Fibroblast of lung (primary cell): ENCODE data around the gene PTPRM. TPM values are rescaled to one million over a fixed set of nuclear protein-coding genes. Genes with fewer than 3 reads are reported as not detected.

ENCODE experiments used
- DNase-seq, 2 donors: peaks; one replicate each; pipeline versions ENCODE4 v3.0.0 to v3.0.0-alpha.2; 2010; ENCODE audit warnings: low read depth in 2 of 2
- H2AFZ ChIP-seq: 2 replicates; pipeline ENCODE4 v1.5.1; 2012; ENCODE audit warnings: low read length, control low read depth, inconsistent platforms
- H3K27ac ChIP-seq: 2 replicates; pipeline ENCODE4 v1.5.1; 2011; ENCODE audit warnings: low read length, control low read depth; ENCODE audit not compliant: insufficient read depth
- H3K27me3 ChIP-seq: 2 replicates; pipeline ENCODE4 v1.5.1; 2011; ENCODE audit warnings: mild to moderate bottlenecking, low read length; ENCODE audit not compliant: control insufficient read depth, insufficient read depth
- H3K36me3 ChIP-seq: 2 replicates; pipeline ENCODE4 v1.5.1; 2011; ENCODE audit warnings: low read length; ENCODE audit not compliant: control insufficient read depth, insufficient read depth
- H3K4me1 ChIP-seq: 2 replicates; pipeline ENCODE4 v1.5.1; 2011; ENCODE audit warnings: low read length; ENCODE audit not compliant: control insufficient read depth, insufficient read depth; ENCODE audit errors: extremely low read depth
- H3K4me2 ChIP-seq: 2 replicates; pipeline ENCODE4 v1.5.1; 2011; ENCODE audit warnings: low read length, control low read depth; ENCODE audit not compliant: insufficient read depth; ENCODE audit errors: extremely low read depth
- H3K4me3 ChIP-seq, 4 experiments: fragments of 200-600 bp in 1 of 4; sonication (generic) in 1 of 4; replicated peaks in 1 of 4; 2 replicates each; pipeline ENCODE4 v1.5.1; 2011 to 2016; ENCODE audit warnings: low read length in 4 of 4, low read depth in 3 of 4, mild to moderate bottlenecking in 3 of 4, control low read depth in 2 of 4, inconsistent platforms in 1 of 4, mixed read lengths in 1 of 4; ENCODE audit not compliant: insufficient read depth in 1 of 4; ENCODE audit errors: control extremely low read depth in 1 of 4
- H3K79me2 ChIP-seq: 2 replicates; pipeline ENCODE4 v1.5.1; 2012; ENCODE audit warnings: mild to moderate bottlenecking, low read length, inconsistent platforms; ENCODE audit not compliant: control insufficient read depth, insufficient read depth
- H3K9ac ChIP-seq: 2 replicates; pipeline ENCODE4 v1.5.1; 2011; ENCODE audit warnings: mild to moderate bottlenecking, low read length, control low read depth; ENCODE audit not compliant: insufficient read depth
- H3K9me3 ChIP-seq: 2 replicates; pipeline ENCODE4 v1.5.1; 2012; ENCODE audit warnings: low read depth, low read length; ENCODE audit not compliant: control insufficient read depth, insufficient read depth
- H4K20me1 ChIP-seq: 2 replicates; pipeline ENCODE4 v1.5.1; 2011; ENCODE audit warnings: low read length; ENCODE audit not compliant: control insufficient read depth, insufficient read depth; ENCODE audit errors: extremely low read depth
- CTCF ChIP-seq, 2 donors: IDR thresholded peaks in 1 of 2; conservative IDR thresholded peaks in 1 of 2; 1 replicate in 1 of 2; 2 replicates in 1 of 2; pipeline ENCODE4 v1.5.1; 2011 to 2012; ENCODE audit warnings: low read length in 2 of 2, control low read depth in 1 of 2, inconsistent platforms in 1 of 2, low read depth in 1 of 2, mild to moderate bottlenecking in 1 of 2
- EZH2 ChIP-seq: IDR thresholded peaks from 2 replicates; pipeline ENCODE4 v1.5.1; 2012; ENCODE audit warnings: low read length, control low read depth, mild to moderate bottlenecking; ENCODE audit errors: missing control alignments
- polyA plus RNA-seq, 2 donors: library from polyadenylated mRNA; depleted of rRNA in 1 of 2; stranded (reverse) in 1 of 2; unstranded in 1 of 2; fragments of >200 nt; gene quantifications; 2 replicates each; pipeline ENCODE4 v1.2.1, GENCODE V29; 2011 to 2012; ENCODE audit warnings: missing spikeins in 1 of 2
- total RNA-seq: library from RNA; depleted of rRNA; stranded (reverse); fragments of >200 nt; gene quantifications from 2 replicates; pipeline ENCODE4 v1.2.1, GENCODE V29; 2014

PTPRM gene
- total and polyA plus RNA-seq, 2 donors (not counting 1 experiment from before 2014, with no cell fraction given), result 86.6 to 87.0 TPM

- H3K9ac ChIP-seq, result no peak overlapping the region
- peaks cover 4% of the 10 kb centered on the region for H3K27me3 ChIP-seq
- H2AFZ ChIP-seq, result no peak overlapping the region
- no peak overlapping the region for H3K4me2 ChIP-seq
- H3K4me3 ChIP-seq, result no peak overlapping the region
- no peaks in the 10 kb centered on the region for H3K9me3 ChIP-seq
- no peaks in the 10 kb centered on the region for H3K4me1 ChIP-seq
- no peak overlapping the region for H3K27ac ChIP-seq
- no peaks in the 10 kb centered on the region for H4K20me1 ChIP-seq
- TF ChIP-seq EZH2, result no peak
- TF ChIP-seq CTCF (conservative IDR thresholded peaks at IDR 0.05 in 1 of 2, IDR thresholded peaks at IDR 0.05 in 1 of 2; ENCODE audit: low read depth in 1 of 2, low read length in 2 of 2), result no peak
- H3K36me3 ChIP-seq, result no peaks in the 10 kb centered on the region
- no peak for DNase-seq
- H3K79me2 ChIP-seq, result no peaks in the 10 kb centered on the region
Measured at GRCh38 chr18:7558769-7559168, 8.3 kb upstream of the PTPRM start.

GRCh38 chr18:7559709-7560319, 7.3 kb upstream of the PTPRM start:
- no peak overlapping the region for H2AFZ ChIP-seq
- H4K20me1 ChIP-seq, result no peaks in the 10 kb centered on the region
- H3K9me3 ChIP-seq, result no peaks in the 10 kb centered on the region
- H3K79me2 ChIP-seq, result no peaks in the 10 kb centered on the region
- no peak for DNase-seq
- no peak for TF ChIP-seq EZH2
- no peak overlapping the region for H3K4me2 ChIP-seq
- H3K9ac ChIP-seq, result no peak overlapping the region
- H3K36me3 ChIP-seq, result no peaks in the 10 kb centered on the region
- H3K4me3 ChIP-seq, result no peak overlapping the region
- H3K27ac ChIP-seq, result no peak overlapping the region
- no peaks in the 10 kb centered on the region for H3K4me1 ChIP-seq
- peaks cover 4% of the 10 kb centered on the region for H3K27me3 ChIP-seq

GRCh38 chr18:7561909-7562460, 5.1 kb upstream of the PTPRM start:
- DNase-seq, result peak in 1 of 2 donors; percentile 20
- Histone ChIP-seq H3K4me1 (peaks cover 3% of the 10 kb centered on the region), H4K20me1 (no peaks in the 10 kb centered on the region), H3K9ac (no peak overlapping the region), H3K27me3 (no peaks in the 10 kb centered on the region), H2AFZ (no peak overlapping the region), H3K79me2 (no peaks in the 10 kb centered on the region), H3K36me3 (no peaks in the 10 kb centered on the region), H3K9me3 (no peaks in the 10 kb centered on the region), H3K4me2 (no peak overlapping the region), H3K4me3 (no peak overlapping the region), H3K27ac (no peak overlapping the region)
- TF ChIP-seq EZH2 (no peak), CTCF (conservative IDR thresholded peaks at IDR 0.05 in 1 of 2, IDR thresholded peaks at IDR 0.05 in 1 of 2; ENCODE audit: low read depth in 1 of 2, low read length in 2 of 2) (no peak)
